RWPE1 (cell line): Measurements from ENCODE around the gene PGD.

Experiments
- CTCF ChIA-PET: fragments of 350-600 bp; sonication (Branson Sonifier 250); formaldehyde crosslinking; extraction: SDS; loops from one replicate; lab custom pipeline; 2021; lab: Yijun Ruan, JAX
- POLR2A ChIA-PET: fragments of 400-600 bp; formaldehyde crosslinking; extraction: SDS; loops from one replicate; lab custom pipeline; 2020; ENCODE audit warnings: antibody characterized with exemption; ENCODE audit not compliant: low non-redundant PET; lab: Yijun Ruan, JAX
- DNase-seq: peaks from one replicate; pipeline ENCODE4 v3.0.0; 2012; ENCODE audit warnings: low spot score
- H3K27ac ChIP-seq: fragments of 450-650 bp; 2 replicates; pipeline ENCODE4 v1.5.1; 2017
- CTCF ChIP-seq: fragments of 450-650 bp; conservative IDR thresholded peaks from 2 replicates; pipeline ENCODE4 v1.5.1; 2017; ENCODE audit warnings: low read depth, mild to moderate bottlenecking

PGD gene

DNA sequence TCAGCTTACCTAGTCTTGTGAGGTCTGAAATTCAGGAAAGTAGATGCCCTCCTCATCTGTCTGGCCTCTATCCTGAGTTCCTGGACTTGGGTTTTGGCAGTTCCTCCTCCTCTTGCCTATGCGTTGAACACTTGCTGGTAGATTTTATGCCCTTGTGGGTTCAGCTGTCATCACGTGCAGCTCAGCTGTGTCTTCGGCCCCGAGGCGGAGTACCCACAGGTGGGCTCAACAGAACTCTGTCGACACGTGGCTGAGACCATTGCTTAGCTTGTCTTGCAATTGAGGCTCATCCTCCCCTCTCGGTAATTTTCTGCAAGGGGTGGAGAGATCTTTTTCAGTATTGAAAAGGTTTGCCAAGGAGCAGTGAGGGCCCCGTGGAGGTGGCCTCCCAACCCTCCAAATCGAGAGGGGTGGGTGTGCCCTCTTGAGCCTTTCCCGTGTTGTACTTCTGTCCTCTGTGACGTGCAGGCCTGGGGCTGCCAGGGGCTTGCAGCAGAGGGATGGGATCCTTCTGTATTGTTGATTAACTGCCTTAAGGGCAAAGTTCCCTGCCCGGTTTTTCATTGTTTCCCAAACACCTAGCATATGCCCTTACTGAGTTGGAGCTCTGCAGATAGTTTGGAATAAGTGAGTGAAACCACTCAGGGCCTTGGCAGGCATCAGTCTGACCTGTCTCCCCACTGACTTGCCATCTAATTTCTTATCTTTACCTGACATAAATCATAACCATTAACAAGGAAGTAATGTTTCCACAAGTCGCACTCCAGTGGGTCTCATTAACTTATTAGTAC, 34.2 kb downstream of the PGD start:
- ChIA-PET CTCF (interaction anchor here (3.5 kb wide), 1 partner anchor 61 kb away, joined by 44 read pairs; no protein-coding TSS in a partner anchor), POLR2A (no interaction called here)
- no peak for TF ChIP-seq CTCF
- 0 out of 2 replicates have a peak overlapping the region, but pooled peaks have one; percentile 17 for H3K27ac ChIP-seq
- DNase-seq, result no peak

DNA sequence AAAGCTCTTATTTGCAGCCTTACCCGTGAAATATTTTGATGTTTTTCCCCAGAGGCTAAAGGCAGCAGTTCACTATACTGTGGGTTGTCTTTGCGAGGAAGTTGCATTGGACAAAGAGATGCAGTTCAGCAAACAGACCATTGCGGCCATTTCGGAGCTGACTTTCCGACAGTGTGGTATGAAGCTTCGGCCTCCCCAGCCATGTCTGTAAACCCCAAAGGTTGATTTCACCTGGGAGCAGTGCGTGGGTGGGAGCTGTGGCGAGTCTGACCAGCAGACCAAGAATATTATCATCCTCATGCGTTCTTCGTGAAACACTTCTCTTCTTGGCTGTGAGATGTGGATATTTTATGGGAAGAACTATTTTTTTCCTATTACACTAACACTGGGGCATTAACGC, 34.9 kb downstream of the PGD start:
- ChIA-PET CTCF (no interaction called here), POLR2A (no interaction called here)
- no peak for DNase-seq
- H3K27ac ChIP-seq, result no peak overlapping the region
- no peak for TF ChIP-seq CTCF

DNA sequence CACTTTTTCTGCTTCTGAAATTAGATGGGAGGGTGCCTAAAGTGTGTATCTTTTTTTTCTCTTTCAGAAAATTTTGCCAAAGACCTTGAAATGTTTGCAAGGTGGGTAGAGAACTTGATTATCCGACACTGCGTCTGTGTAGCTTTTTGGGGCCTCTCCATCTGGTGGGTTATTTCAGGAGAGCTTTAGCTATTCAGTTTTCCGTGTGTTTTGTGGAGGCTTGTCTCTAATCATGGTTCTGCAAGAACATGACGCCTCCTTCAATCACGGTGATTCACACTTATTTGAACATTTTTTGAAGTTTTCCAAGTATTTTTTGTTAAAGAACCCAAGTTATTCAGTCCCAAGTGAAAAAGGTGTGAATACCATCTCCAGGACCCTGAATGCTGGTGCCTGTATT, 35.7 kb downstream of the PGD start:
- CTCF ChIA-PET, result no interaction called here
- no peak for TF ChIP-seq CTCF
- no peak overlapping the region for H3K27ac ChIP-seq
- POLR2A ChIA-PET, result interaction anchor here (0.5 to 0.6 kb wide), 2 partner anchors 370 to 1055 kb away, joined by 6 to 7 read pairs; no protein-coding TSS in a partner anchor
- no peak for DNase-seq

- ChIA-PET CTCF (interaction anchor here (0.7 kb wide), 1 partner anchor 57 kb away, joined by 4 read pairs; no protein-coding TSS in a partner anchor), POLR2A (interaction anchor here (0.5 to 0.6 kb wide), 2 partner anchors 18 to 488 kb away, joined by 4 to 7 read pairs; no protein-coding TSS in a partner anchor)
- DNase-seq, result no peak
- no peak overlapping the region for H3K27ac ChIP-seq
- no peak for TF ChIP-seq CTCF
Measured at GRCh38 chr1:10437052-10437451, 38.2 kb downstream of the PGD start.

- TF ChIP-seq CTCF, result no peak
- ChIA-PET POLR2A (no interaction called here), CTCF (no interaction called here)
- DNase-seq, result no peak
- no peak overlapping the region for H3K27ac ChIP-seq
Measured at GRCh38 chr1:10438677-10439163, 39.9 kb downstream of the PGD start.

- TF ChIP-seq CTCF, result no peak
- DNase-seq, result no peak
- POLR2A ChIA-PET, result no interaction called here
- no peak overlapping the region for H3K27ac ChIP-seq
- CTCF ChIA-PET, result interaction anchor here (0.6 kb wide), 1 partner anchor 20 kb away, joined by 4 read pairs; no protein-coding TSS in a partner anchor
Measured at GRCh38 chr1:10440305-10440704, 41.4 kb downstream of the PGD start.
